ENCODE results near the gene BTBD6. TPM values are rescaled to one million over a fixed set of nuclear protein-coding genes. Genes with fewer than 3 reads are reported as not detected.

Gene BTBD6
- total RNA-seq, 1 experiment from 2014 or later = 30.1 TPM

GRCh38 chr14:105206873-105207272, 41.5 kb upstream of the BTBD6 start:
- Mint-ChIP-seq H3K27ac (ENCODE audit: unreplicated experiment) (no peak overlapping the region), H3K9me3 (ENCODE audit: low read depth, unreplicated experiment) (no peaks in the 10 kb centered on the region), H3K4me1 (ENCODE audit: low read depth, unreplicated experiment) (peaks cover 7% of the 10 kb centered on the region), H3K4me3 (ENCODE audit: low read depth, unreplicated experiment) (no peak overlapping the region), H3K36me3 (ENCODE audit: insufficient read depth, unreplicated experiment) (peaks cover 9% of the 10 kb centered on the region), H3K27me3 (ENCODE audit: unreplicated experiment) (no peaks in the 10 kb centered on the region)
- no TSS peak for BruUV-seq (replicated peaks)
- no peak for DNase-seq
- CTCF ChIA-PET = interaction anchor here (1.1 to 1.2 kb wide), 2 partner anchors 22 to 116 kb away, joined by 3 read pairs; no protein-coding TSS in a partner anchor
- TF ChIP-seq, protein P1, sequence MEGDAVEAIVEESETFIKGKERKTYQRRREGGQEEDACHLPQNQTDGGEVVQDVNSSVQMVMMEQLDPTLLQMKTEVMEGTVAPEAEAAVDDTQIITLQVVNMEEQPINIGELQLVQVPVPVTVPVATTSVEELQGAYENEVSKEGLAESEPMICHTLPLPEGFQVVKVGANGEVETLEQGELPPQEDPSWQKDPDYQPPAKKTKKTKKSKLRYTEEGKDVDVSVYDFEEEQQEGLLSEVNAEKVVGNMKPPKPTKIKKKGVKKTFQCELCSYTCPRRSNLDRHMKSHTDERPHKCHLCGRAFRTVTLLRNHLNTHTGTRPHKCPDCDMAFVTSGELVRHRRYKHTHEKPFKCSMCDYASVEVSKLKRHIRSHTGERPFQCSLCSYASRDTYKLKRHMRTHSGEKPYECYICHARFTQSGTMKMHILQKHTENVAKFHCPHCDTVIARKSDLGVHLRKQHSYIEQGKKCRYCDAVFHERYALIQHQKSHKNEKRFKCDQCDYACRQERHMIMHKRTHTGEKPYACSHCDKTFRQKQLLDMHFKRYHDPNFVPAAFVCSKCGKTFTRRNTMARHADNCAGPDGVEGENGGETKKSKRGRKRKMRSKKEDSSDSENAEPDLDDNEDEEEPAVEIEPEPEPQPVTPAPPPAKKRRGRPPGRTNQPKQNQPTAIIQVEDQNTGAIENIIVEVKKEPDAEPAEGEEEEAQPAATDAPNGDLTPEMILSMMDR (IDR thresholded peaks at IDR 0.05; ENCODE audit: unreplicated experiment) = no peak
- intact Hi-C loops (cut with micrococcal nuclease; ENCODE audit: unreplicated experiment) = no loop called here

DNA sequence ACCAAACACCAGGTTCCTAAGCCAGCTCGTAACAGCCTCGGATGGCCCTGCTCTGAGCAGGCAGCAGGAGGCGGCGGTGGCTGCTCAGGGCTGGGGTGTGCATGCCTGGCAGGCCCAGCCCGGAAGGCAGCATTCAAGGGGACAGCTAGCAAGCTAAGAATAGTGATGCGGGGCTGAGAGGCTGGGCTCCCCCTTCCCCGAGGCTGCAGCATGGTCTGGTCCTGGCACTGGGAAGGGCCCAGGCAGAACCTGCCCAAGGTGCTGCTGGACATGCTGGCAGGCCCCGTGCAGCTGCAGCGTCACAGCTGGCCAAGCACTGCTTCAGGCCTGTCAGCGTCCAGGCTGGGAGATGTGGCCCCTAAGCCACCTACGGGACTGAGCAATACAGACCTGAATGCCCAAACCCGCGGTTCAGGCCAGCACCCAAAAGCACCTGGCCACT, 40.9 kb upstream of the BTBD6 start:
- H3K4me3 Mint-ChIP-seq (ENCODE audit: low read depth, unreplicated experiment) = no peak overlapping the region
- CTCF ChIA-PET = interaction anchor here (1.1 to 1.2 kb wide), 2 partner anchors 23 to 117 kb away, joined by 3 read pairs; no protein-coding TSS in a partner anchor
- H3K9me3 Mint-ChIP-seq (ENCODE audit: low read depth, unreplicated experiment) = no peaks in the 10 kb centered on the region
- no peak overlapping the region for H3K27ac Mint-ChIP-seq (ENCODE audit: unreplicated experiment)
- no TSS peak for BruUV-seq (replicated peaks)
- DNase-seq = no peak
- no peaks in the 10 kb centered on the region for H3K27me3 Mint-ChIP-seq (ENCODE audit: unreplicated experiment)
- peaks cover 9% of the 10 kb centered on the region for H3K36me3 Mint-ChIP-seq (ENCODE audit: insufficient read depth, unreplicated experiment)
- TF ChIP-seq, protein P1 (IDR thresholded peaks at IDR 0.05; ENCODE audit: unreplicated experiment) = no peak
- peaks cover 7% of the 10 kb centered on the region for H3K4me1 Mint-ChIP-seq (ENCODE audit: low read depth, unreplicated experiment)
- intact Hi-C loops (cut with micrococcal nuclease; ENCODE audit: unreplicated experiment) = no loop called here

DNA sequence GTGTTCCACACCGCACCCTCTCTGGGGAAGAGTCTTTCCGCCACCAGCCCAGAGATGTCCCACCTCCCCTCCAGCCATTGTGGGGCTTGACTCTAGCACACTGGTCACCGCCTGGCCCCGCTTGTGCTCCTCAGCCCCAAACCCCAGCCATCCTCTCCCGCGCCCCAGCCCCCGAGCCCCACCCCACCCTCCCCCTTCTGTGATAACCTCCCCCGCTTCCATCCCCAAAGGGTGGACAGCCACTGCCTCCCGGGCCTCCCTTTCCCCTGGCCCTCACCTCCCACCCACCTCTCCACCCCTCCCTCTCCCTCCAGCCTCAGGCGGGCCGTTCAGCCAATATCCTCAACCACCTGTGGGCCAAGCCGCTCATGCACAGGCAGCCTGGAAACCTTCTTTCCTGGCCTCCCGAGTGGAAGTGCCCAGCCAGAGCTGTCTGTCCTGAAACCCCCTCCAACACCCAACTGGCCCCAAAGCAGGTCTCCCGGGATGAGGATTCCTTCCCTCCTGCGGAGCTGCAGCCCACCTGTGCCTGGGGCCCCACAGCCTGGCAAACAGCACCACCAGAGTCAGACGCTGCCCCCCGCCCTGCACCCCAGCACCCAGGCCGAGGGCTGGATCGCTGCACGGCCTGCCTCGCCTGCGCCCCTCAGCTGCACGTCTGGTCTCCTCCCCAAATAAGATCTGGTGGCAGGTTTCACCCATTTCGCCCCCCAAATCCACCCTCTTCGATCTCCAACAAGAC, 40.2 kb upstream of the BTBD6 start:
- Mint-ChIP-seq H3K4me1 (ENCODE audit: low read depth, unreplicated experiment) (peaks cover 7% of the 10 kb centered on the region), H3K27ac (ENCODE audit: unreplicated experiment) (peak overlapping the region; percentile 42), H3K4me3 (ENCODE audit: low read depth, unreplicated experiment) (no peak overlapping the region), H3K36me3 (ENCODE audit: insufficient read depth, unreplicated experiment) (peaks cover 9% of the 10 kb centered on the region), H3K9me3 (ENCODE audit: low read depth, unreplicated experiment) (no peaks in the 10 kb centered on the region), H3K27me3 (ENCODE audit: unreplicated experiment) (no peaks in the 10 kb centered on the region)
- intact Hi-C loops (cut with micrococcal nuclease; ENCODE audit: unreplicated experiment) = no loop called here
- no peak for DNase-seq
- CTCF ChIA-PET = interaction anchor here (1.1 kb wide), 1 partner anchor 118 kb away, joined by 3 read pairs; no protein-coding TSS in a partner anchor
- BruUV-seq (replicated peaks) = no TSS peak
- TF ChIP-seq, protein P1 (IDR thresholded peaks at IDR 0.05; ENCODE audit: unreplicated experiment) = no peak

DNA sequence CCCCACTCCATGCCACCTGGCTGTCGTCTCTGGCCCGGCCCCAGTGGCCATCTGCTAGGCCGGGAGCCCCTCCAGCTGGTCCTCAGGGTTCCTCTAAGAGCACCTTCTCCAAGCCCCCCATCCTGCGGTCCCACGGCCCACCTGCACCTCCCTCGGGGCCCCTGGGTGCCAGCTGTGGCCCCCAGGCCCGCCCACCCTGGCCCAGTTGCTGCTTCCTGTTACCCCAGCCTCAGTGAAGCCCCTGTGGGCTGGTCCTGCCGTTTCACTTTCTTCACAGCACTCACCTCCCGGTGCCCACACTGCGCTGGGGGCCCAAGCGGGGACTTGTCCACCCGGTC, 39.6 kb upstream of the BTBD6 start:
- peak overlapping the region; percentile 42 for H3K27ac Mint-ChIP-seq (ENCODE audit: unreplicated experiment)
- no peak for DNase-seq
- TF ChIP-seq, protein P1 (IDR thresholded peaks at IDR 0.05; ENCODE audit: unreplicated experiment) = no peak
- no peaks in the 10 kb centered on the region for H3K27me3 Mint-ChIP-seq (ENCODE audit: unreplicated experiment)
- H3K36me3 Mint-ChIP-seq (ENCODE audit: insufficient read depth, unreplicated experiment) = peaks cover 9% of the 10 kb centered on the region
- BruUV-seq (replicated peaks) = no TSS peak
- H3K9me3 Mint-ChIP-seq (ENCODE audit: low read depth, unreplicated experiment) = no peaks in the 10 kb centered on the region
- CTCF ChIA-PET = no interaction called here
- intact Hi-C loops (cut with micrococcal nuclease; ENCODE audit: unreplicated experiment) = no loop called here
- H3K4me1 Mint-ChIP-seq (ENCODE audit: low read depth, unreplicated experiment) = peaks cover 7% of the 10 kb centered on the region
- no peak overlapping the region for H3K4me3 Mint-ChIP-seq (ENCODE audit: low read depth, unreplicated experiment)
